Osteocyte (in vitro differentiated cells): ENCODE results near the gene RAB43. TPM values are rescaled to one million over a fixed set of nuclear protein-coding genes. Genes with fewer than 3 reads are reported as not detected.

ENCODE experiments used
- DNase-seq: peaks from one replicate; pipeline ENCODE4 v3.0.0; 2021; ENCODE audit warnings: mixed read lengths; ENCODE audit not compliant: unreplicated experiment; ENCODE audit errors: extremely low spot score
- H3K27ac Mint-ChIP-seq: one replicate; pipeline ENCODE4 v1.8.0; 2021; ENCODE audit warnings: mild to moderate bottlenecking, mixed read lengths; ENCODE audit not compliant: unreplicated experiment
- H3K27me3 Mint-ChIP-seq: one replicate; pipeline ENCODE4 v1.8.0; 2021; ENCODE audit warnings: mixed read lengths; ENCODE audit not compliant: unreplicated experiment
- H3K36me3 Mint-ChIP-seq: one replicate; pipeline ENCODE4 v1.8.0; 2021; ENCODE audit warnings: mixed read lengths; ENCODE audit not compliant: unreplicated experiment
- H3K4me1 Mint-ChIP-seq: one replicate; pipeline ENCODE4 v1.8.0; 2021; ENCODE audit warnings: mixed read lengths; ENCODE audit not compliant: unreplicated experiment
- H3K4me3 Mint-ChIP-seq: one replicate; pipeline ENCODE4 v1.8.0; 2021; ENCODE audit warnings: mild to moderate bottlenecking, moderate library complexity, mixed read lengths; ENCODE audit not compliant: unreplicated experiment
- H3K9me3 Mint-ChIP-seq: one replicate; pipeline ENCODE4 v1.8.0; 2021; ENCODE audit warnings: mixed read lengths; ENCODE audit not compliant: unreplicated experiment
- total RNA-seq: library from RNA; stranded (reverse); gene quantifications from 2 replicates; pipeline ENCODE4 v1.2.1, GENCODE V29; 2021
- TF ChIP-seq, protein P1 (sequence below): fragments of 200-600 bp; sonication (generic); IDR thresholded peaks from 2 replicates; pipeline ENCODE4 v1.5.0; 2021; ENCODE audit warnings: antibody characterized with exemption, mild to moderate bottlenecking, moderate library complexity

The RAB43 gene
- total RNA-seq, 1 donor from 2014 or later, result 23.2 TPM

DNA sequence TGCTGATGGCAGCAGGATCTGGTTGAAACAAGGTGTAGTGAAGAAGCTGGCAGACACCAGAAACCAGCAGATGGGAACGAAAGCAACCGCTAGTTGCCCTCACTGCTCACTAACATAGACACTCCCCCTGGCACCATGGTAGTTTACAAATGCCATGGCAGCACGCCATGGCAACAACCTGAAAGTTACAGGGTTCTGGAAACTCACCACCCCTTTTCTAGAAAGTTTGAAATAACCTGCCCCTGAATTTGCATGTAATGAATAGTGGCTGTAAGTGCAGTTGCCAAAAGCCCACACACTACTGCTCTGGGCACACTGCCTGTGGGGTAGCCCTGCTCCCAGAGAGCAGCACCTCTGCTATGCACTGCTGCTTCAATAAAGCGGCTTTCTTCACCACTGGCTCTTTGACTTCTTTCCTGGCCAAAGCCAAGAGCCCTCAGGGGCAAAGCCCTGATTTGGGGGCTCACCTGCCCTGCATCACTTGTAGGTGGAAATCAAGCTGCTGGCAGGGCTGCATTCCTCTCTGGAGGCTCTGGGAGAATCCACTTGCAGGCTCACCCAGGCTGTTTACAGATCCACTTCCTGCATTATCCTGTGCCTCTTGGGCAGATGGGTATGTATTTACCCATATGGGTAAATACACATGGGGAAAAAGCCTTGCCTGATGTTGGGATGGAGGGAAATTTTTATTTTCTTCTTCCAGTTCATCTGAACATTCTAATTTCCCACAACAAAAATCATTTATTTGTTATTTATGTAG lies 63.0 kb downstream of the RAB43 start:
- DNase-seq, result no peak
- peaks cover 1% of the 10 kb centered on the region for H3K4me1 Mint-ChIP-seq
- no peak overlapping the region for H3K4me3 Mint-ChIP-seq
- TF ChIP-seq, protein P1, sequence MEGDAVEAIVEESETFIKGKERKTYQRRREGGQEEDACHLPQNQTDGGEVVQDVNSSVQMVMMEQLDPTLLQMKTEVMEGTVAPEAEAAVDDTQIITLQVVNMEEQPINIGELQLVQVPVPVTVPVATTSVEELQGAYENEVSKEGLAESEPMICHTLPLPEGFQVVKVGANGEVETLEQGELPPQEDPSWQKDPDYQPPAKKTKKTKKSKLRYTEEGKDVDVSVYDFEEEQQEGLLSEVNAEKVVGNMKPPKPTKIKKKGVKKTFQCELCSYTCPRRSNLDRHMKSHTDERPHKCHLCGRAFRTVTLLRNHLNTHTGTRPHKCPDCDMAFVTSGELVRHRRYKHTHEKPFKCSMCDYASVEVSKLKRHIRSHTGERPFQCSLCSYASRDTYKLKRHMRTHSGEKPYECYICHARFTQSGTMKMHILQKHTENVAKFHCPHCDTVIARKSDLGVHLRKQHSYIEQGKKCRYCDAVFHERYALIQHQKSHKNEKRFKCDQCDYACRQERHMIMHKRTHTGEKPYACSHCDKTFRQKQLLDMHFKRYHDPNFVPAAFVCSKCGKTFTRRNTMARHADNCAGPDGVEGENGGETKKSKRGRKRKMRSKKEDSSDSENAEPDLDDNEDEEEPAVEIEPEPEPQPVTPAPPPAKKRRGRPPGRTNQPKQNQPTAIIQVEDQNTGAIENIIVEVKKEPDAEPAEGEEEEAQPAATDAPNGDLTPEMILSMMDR, result no peak
- peaks cover 14% of the 10 kb centered on the region for H3K27me3 Mint-ChIP-seq
- no peaks in the 10 kb centered on the region for H3K9me3 Mint-ChIP-seq
- H3K36me3 Mint-ChIP-seq, result no peaks in the 10 kb centered on the region
- no peak overlapping the region for H3K27ac Mint-ChIP-seq

DNA sequence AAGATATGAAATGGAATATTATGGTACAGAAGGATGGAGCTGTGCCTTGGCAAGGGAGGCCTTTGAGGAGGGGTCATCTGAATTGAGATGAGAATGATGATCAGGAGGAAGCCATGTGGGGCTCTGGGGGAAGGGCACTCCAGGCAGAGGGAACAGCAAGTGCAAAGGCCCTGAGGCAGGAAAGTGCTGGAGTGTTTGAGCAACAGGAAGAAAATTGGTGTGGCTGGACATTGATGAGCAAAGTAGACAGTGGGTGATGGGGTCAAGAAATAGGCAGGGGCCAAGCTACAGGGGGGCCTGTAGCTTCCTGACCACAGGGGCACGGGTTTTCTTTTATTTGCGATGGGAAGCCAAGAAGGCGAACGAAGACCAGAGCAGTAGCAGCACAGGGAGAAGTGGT lies 64.4 kb downstream of the RAB43 start:
- peaks cover 4% of the 10 kb centered on the region for H3K4me1 Mint-ChIP-seq
- peaks cover 14% of the 10 kb centered on the region for H3K27me3 Mint-ChIP-seq
- H3K36me3 Mint-ChIP-seq, result no peaks in the 10 kb centered on the region
- H3K27ac Mint-ChIP-seq, result no peak overlapping the region
- DNase-seq, result no peak
- TF ChIP-seq, protein P1, result no peak
- H3K4me3 Mint-ChIP-seq, result no peak overlapping the region
- no peaks in the 10 kb centered on the region for H3K9me3 Mint-ChIP-seq

- H3K27ac Mint-ChIP-seq, result no peak overlapping the region
- peaks cover 14% of the 10 kb centered on the region for H3K27me3 Mint-ChIP-seq
- no peaks in the 10 kb centered on the region for H3K36me3 Mint-ChIP-seq
- no peak for DNase-seq
- peaks cover 4% of the 10 kb centered on the region for H3K4me1 Mint-ChIP-seq
- TF ChIP-seq, protein P1, result no peak
- H3K9me3 Mint-ChIP-seq, result no peaks in the 10 kb centered on the region
- no peak overlapping the region for H3K4me3 Mint-ChIP-seq
These were observed 65.0 kb downstream of the RAB43 start for GRCh38 chr3:129056451-129057173.

- Mint-ChIP-seq H3K36me3 (no peaks in the 10 kb centered on the region), H3K4me1 (peaks cover 4% of the 10 kb centered on the region), H3K4me3 (no peak overlapping the region), H3K27me3 (peaks cover 14% of the 10 kb centered on the region), H3K9me3 (no peaks in the 10 kb centered on the region), H3K27ac (no peak overlapping the region)
- no peak for DNase-seq
- TF ChIP-seq, protein P1, result no peak
These were observed 66.9 kb downstream of the RAB43 start for GRCh38 chr3:129054605-129055104.

GRCh38 chr3:129052675-129053074 lies 68.9 kb downstream of the RAB43 start:
- no peak for DNase-seq
- no peak overlapping the region for H3K4me3 Mint-ChIP-seq
- TF ChIP-seq, protein P1, result no peak
- no peak overlapping the region for H3K27ac Mint-ChIP-seq
- H3K36me3 Mint-ChIP-seq, result no peaks in the 10 kb centered on the region
- peaks cover 6% of the 10 kb centered on the region for H3K9me3 Mint-ChIP-seq
- peaks cover 4% of the 10 kb centered on the region for H3K4me1 Mint-ChIP-seq
- H3K27me3 Mint-ChIP-seq, result peaks cover 21% of the 10 kb centered on the region
